ENCODE results near the gene VARS2.
"Not testable (repeated sequence)": the region's sequence is repeated elsewhere in the genome, so short reads cannot be mapped to it uniquely, and the experiment has no call there.

The VARS2 gene

DNA sequence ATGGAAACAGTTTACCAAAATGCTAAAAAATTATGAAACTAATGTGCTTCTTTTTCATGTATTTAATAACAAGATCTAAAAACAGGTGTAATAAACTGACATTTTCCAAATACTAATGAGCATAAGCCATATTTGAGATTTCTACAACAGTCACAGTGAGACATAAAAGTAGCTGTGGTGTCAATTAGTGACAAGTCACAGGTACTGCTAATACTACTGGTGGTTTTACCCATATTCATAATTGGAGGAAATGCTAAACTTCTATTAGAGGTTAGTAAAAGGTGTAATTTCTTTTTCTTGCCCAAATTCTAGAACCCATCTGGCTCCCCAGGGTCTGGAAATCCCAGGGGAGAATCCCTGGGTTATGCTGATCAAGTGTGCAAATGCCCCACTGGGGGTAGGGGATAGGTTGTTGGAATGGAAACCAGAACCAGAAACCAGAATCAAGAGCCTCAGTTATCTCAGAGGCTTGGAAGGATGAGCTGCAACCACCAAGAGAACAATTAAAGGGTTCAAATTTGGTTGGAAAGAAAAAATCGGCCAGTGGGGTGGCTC, 13.1 kb upstream of the VARS2 start:
- peak; percentile 25 to 48 for ATAC-seq

GRCh38 chr6:30901436-30901835, 12.6 kb upstream of the VARS2 start:
- no peak for ATAC-seq

DNA sequence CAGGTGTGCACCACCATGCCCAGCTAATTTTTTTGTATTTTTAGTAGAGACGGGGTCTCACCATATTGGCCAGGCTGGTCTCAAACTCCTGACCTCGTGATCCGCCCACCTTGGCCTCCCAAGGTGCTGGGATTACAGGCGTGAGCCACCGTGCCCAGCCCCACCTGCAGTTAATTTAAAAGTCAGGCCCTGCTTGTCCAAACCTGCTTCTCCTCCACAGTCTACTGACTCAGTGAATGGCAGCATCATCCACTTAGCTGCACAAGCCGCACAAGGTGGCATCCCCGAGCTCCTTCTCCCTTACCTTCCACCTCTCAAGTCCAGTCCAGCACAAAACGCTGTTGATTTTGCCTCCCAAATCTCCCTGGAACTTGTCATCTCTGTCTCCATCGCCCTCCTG, 11.8 kb upstream of the VARS2 start:
- ATAC-seq: not testable (repeated sequence)

DNA sequence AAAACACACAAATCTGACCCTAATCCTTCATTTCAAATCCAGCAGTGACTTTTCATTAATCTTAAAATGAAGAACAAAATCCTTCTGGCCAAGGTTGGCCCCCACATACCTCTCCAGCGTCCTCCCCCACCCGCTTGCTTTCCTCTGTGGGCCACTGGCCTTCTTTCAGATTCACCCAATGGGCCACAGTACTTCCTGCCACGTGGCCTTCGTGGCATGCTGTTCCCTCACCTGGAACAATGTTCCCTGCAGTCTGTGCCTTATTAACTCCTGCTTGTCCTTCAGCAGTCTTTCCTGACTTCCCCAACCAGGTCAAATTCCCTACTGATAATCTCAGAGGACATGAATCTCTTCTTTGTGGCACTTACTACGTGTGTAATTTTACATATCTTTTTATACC, 11.3 kb upstream of the VARS2 start:
- no peak for ATAC-seq

DNA sequence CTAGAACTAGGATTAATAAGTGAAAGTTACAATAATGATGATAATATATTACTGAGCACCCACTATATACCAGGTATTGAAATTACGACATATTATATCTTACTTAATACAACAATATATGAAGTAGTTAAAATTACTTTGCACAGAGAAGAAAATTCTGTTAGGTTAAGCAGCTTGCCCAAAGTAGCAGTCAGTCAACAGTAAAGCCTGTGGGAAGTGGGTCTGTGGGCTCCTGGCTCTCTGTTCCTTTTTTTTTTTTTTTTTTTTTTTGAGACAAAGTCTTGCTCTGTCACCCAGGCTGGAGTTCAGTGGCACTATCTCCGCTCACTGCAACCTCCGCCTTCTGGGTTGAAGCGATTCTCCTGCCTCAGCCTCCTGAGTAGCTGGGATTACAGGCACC, 10.8 kb upstream of the VARS2 start:
- ATAC-seq: no peak

DNA sequence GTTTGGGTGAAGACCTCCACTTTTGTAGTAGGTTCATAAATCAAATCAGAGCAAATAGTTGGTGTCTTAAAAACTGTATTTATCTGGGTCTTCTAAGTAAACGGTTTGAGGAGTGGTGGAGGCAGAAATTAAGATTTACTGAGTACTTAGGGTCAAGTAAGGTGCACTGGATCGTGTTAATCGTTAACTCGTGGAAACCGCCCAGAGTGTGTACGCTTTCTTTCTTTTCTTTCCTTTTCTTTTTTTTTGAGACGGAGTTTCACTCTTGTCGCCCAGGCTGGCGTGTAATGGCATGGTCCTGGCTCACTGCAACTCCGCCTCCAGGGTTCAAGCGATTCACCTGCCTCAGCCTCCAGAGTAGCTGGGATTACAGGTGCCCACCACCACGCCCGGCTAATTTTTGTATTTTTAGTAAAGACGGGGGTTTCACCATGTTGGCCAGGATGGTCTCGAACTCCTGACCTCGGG, 6.7 kb upstream of the VARS2 start:
- not testable (repeated sequence) for ATAC-seq

DNA sequence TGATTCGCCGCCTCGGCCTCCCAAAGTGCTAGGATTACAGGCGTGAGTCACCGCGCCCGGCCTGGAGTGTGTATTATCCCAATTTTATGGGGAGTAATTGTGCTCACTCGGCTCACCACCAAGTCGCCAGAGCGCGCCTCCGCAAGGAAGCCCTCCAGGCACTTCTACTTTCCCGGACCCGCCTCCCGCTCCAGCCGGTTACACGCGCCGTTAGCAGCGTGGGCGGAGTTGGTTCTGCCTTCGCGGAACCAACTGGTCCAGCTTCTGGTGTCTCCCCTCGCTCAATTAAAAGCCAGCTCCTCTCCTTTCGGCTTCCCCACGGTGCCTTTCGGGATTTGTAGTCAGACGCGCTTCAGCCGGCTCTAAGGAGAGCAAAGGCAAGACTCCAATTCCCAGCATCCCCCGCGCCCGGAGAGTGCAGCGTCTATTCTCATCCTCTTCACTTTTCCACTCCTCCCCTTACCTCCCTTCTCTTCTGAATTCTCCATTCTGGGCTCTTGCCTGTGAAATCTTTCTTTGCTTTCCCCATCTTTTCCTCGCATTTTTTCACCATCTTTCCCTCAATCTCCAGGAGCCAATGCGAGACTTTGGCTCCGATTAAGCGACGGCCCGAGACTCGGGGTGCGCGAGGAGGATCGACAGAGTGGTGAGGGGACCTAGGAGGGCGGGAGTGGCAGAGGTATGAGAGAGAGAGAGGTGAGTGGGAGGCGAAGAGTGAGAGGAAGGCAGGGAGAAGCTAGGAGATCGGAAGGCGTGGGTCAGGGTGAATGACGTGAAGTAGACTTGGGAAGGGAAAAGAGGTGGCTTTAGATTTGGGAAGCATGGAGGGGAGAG, 6.1 kb upstream of the VARS2 start, which contains the start of gene GTF2H4:
Gene GTF2H4, plus strand, starts transcription at position 450 of the 834 bp plus-strand sequence.
- ATAC-seq: peak; percentile 99 to 100

DNA sequence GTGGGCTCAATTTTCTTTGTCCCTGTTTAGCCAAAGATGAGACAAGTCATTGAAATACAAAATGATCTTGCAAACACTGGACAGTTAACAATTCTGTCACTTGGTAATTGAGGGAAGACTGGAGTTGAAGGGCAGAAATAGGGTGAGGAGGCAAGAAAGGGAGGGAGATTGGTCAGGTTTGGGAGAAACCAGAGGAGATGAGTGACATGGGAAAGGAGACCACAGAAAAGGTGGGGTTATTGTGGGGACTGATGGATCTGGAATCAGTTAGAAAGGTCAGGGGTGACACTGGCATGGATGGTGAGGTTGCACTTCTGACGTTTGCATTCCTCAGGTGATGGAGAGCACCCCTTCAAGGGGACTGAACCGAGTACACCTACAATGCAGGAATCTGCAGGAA, 5.3 kb upstream of the VARS2 start:
- ATAC-seq: no peak

DNA sequence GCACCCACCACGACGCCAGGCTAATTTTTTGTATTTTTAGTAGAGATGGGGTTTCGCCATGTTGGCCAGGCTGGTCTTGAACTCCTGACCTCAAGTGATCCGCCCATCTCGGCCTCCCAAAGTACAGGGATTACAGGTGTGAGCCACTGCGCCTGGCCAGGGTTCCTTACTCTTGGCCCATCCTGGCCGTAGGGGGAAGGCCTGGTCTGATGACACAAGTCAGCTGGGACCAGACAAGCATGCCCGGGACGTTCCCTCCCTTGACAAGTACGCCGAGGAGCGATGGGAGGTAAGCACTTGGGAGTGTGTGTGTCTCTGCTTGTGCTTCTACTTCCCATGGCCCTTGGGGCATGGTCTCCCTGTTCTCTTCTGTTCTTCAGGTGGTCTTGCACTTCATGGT, 3.6 kb upstream of the VARS2 start:
- ATAC-seq: not testable (repeated sequence)

GRCh38 chr6:30912746-30913520, 1.1 kb upstream of the VARS2 start:
- no peak for ATAC-seq

GRCh38 chr6:30913721-30914075, 340 bp upstream of the VARS2 start:
- no peak for ATAC-seq

DNA sequence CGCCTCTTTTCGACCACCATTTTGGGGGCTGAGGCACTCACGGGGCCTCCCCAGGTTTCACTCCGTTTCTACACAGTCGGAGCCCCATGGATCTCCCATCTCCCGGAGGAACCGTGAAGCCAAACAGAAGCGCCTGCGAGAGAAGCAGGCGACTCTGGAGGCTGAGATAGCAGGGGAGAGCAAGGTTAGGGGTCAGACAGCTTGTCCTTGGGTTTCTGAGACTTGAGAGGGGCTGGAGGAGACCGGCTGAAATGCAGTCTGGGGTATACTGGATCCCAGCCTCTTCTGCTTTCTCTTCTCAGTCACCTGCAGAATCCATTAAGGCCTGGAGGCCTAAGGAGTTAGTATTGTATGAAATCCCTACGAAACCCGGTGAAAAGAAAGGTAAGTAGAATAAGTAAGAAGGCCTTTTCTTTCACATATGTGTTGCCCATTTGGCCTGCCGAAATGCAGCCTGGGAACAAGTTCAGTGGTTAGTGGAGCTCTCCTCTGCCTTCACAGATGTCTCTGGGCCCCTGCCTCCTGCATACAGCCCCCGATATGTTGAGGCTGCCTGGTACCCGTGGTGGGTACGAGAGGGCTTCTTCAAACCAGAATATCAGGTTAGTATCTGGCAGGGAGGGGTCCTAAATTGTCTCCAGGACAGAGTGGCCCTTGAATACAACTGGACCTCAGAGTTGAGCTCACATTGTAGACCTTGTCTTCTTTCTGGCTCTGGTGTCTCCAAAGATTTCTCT, 984 bp downstream of the VARS2 start:
- ATAC-seq: no peak

GRCh38 chr6:30915591-30915946, 1.5 kb downstream of the VARS2 start:
- ATAC-seq: no peak

DNA sequence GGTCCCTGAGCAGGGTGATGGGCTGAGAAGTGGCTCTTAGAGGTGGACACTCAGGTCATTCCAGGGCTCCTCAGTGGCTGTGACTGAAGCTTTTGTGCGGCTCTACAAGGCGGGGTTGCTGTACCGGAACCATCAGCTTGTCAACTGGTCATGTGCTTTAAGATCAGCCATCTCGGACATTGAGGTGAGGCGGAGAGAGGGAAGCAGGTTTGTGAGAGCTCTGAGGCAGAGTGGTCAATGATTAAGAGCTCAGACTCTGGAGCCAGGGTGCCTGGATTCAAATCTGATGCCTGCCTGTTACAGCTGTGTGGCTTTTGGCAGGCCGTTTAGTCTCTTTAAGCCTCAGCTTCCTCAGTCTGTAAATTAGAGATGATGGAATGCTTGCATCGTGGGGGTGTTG, 3.0 kb downstream of the VARS2 start:
- ATAC-seq: no peak

- no peak for ATAC-seq
These were observed 3.4 kb downstream of the VARS2 start for GRCh38 chr6:30917487-30917886.

GRCh38 chr6:30918670-30919069, 4.6 kb downstream of the VARS2 start:
- ATAC-seq: no peak

GRCh38 chr6:30922447-30922852, 8.4 kb downstream of the VARS2 start:
- ATAC-seq: no peak

DNA sequence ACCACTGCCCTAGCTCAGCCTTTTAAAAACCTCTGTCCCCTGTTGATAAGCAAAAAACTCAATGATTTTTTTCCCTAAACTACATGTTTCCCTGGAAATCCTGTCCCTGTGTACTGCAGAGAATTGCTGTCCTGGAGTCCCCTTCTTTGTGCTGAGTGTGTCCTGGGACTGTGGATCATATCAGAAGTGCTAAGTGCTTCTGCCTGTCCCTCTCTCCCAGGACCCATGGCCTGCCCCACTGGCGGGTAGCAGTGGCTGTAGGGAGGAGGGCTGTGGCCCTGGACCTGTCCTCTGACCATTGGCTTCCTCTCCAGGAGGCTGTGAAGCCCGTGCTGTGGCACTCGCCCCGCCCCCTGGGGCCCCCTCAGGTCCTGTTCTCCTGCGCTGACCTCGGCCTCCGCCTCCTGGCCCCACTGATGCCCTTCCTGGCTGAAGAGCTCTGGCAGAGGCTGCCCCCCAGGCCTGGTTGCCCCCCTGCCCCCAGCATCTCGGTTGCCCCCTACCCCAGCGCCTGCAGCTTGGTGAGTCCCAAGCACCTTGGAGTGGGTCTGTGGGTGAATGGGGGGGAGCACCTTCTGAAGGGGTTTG, 10.1 kb downstream of the VARS2 start:
- ATAC-seq: not testable (repeated sequence)

DNA sequence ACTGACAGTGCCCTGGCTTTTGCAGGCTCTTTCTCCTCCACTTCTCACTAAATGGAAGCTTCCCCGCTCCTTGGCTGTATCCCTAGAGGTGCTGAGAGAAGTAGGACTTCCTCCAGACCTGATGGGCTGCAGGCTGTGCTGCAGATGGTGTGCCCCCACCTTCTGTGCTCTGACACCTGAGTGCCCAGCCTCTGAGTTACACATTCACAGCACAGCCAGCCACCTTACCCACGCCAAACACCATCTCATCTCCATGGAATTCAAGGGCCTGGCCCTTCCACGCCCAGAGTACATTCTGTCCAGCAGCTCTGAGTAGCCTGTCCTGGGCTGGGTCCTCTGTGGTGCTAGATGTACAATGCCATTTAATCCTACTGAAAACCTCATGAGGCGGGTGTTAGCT, 12.6 kb downstream of the VARS2 start:
- no peak for ATAC-seq

DNA sequence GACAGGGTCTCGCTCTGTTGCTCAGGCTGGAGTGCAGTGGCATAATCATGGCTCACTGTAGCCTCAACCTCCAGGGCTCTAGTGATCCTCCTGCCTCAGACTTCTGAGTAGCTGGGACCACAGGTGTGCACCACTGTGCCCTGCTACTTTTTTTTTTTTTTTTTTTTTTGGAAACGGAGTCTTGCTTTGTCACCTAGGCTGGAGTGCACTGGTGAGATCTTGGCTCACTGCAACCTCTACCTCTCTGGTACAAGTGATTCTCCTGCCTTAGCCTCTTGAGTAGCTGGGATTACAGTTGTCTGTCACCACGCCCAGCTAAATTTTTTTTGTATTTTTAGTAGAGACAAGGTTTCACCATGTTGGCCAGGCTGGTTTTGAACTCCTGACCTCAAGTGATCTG, 13.0 kb downstream of the VARS2 start:
- ATAC-seq: not testable (repeated sequence)

GRCh38 chr6:30928677-30929076, 14.6 kb downstream of the VARS2 start:
- no peak for ATAC-seq

DNA sequence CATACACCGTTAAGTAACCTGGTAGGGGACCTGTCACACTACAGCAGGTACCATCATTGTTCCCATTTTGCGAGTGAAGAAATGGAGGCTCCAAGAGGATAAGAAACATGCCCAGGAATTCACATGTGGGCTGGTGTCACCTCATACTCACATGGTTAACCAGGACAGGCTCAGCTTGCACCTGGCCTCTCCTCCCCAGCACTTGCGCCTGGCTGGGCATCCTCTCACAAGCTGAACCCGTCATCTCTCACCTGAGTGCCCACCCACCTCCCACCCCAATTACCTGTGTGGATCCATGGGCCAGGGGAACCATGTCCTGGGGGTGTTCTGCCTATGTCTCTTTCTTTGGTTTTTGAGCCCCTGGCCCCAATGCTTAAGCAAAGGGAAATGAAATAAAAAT, 16.5 kb downstream of the VARS2 start:
- ATAC-seq: no peak

GRCh38 chr6:30931272-30931671, 17.2 kb downstream of the VARS2 start:
- no peak for ATAC-seq

All from activated CD4-positive, CD25-positive, alpha-beta regulatory T cell treated with anti-CD3 and anti-CD28 coated beads, Interleukin-2, amount 50 U/mL, for 24 hours (primary cell).